ENCODE measurements around the gene PHTF2. TPM values are rescaled to one million over a fixed set of nuclear protein-coding genes. Genes with fewer than 3 reads are reported as not detected.
"Not testable (repeated sequence)": the region's sequence is repeated elsewhere in the genome, so short reads cannot be mapped to it uniquely, and the experiment has no call there.

Gene PHTF2
- total and polyA plus RNA-seq, 4 donors, result 5.1 to 37.1 (median 8.7) TPM

DNA sequence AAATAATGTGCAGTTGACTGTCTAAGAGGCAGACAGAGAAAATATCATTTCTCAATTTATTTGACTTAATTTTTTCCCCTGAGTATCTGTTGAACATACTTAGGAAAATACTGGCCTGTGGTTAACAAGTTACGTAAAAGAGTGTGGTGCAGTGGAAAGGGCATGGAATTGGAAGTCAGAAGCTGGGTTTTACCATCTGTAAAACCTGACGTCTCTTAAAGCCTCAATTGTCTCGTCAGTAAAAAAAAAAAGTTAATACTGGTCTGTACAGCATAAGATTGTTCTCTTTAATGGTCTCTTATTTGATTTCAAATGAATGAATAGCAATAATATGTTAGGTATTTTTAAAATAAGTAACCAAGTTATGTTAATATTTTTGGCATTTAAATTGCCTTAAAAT, 67.8 kb downstream of the PHTF2 start:
- Histone ChIP-seq H3K4me1 (ENCODE audit: control insufficient read depth in 5 of 5, insufficient read depth in 5 of 5, low read length in 5 of 5) (peaks cover 0 to 6% (median 0%) of the 10 kb centered on the region in 5 donors), H3K9me3 (ENCODE audit: control insufficient read depth in 4 of 4, insufficient read depth in 3 of 4, low read length in 3 of 4) (no peaks in the 10 kb centered on the region), H3K27me3 (ENCODE audit: control insufficient read depth in 3 of 3, insufficient read depth in 3 of 3, low read length in 2 of 3) (no peaks in the 10 kb centered on the region), H3K36me3 (ENCODE audit: control insufficient read depth in 4 of 4, insufficient read depth in 4 of 4, low read length in 4 of 4) (no peaks in the 10 kb centered on the region), H3K9ac (ENCODE audit: insufficient read depth in 1 of 2, low read length in 2 of 2) (no peak overlapping the region), H3K4me3 (no peak overlapping the region), H3K27ac (ENCODE audit: low read depth in 1 of 2, low read length in 1 of 2) (no peak overlapping the region)
- 56 to 71% methylated on average over 3 of the region's 3 CpGs for WGBS, 2 donors
- TF ChIP-seq, protein P1, sequence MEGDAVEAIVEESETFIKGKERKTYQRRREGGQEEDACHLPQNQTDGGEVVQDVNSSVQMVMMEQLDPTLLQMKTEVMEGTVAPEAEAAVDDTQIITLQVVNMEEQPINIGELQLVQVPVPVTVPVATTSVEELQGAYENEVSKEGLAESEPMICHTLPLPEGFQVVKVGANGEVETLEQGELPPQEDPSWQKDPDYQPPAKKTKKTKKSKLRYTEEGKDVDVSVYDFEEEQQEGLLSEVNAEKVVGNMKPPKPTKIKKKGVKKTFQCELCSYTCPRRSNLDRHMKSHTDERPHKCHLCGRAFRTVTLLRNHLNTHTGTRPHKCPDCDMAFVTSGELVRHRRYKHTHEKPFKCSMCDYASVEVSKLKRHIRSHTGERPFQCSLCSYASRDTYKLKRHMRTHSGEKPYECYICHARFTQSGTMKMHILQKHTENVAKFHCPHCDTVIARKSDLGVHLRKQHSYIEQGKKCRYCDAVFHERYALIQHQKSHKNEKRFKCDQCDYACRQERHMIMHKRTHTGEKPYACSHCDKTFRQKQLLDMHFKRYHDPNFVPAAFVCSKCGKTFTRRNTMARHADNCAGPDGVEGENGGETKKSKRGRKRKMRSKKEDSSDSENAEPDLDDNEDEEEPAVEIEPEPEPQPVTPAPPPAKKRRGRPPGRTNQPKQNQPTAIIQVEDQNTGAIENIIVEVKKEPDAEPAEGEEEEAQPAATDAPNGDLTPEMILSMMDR (IDR thresholded peaks at IDR 0.05; ENCODE audit: control extremely low read depth, extremely low read depth), result no peak
- ATAC-seq (ENCODE audit: insufficient read depth, low FRiP score) (no peak), DNase-seq (no peak)

DNA sequence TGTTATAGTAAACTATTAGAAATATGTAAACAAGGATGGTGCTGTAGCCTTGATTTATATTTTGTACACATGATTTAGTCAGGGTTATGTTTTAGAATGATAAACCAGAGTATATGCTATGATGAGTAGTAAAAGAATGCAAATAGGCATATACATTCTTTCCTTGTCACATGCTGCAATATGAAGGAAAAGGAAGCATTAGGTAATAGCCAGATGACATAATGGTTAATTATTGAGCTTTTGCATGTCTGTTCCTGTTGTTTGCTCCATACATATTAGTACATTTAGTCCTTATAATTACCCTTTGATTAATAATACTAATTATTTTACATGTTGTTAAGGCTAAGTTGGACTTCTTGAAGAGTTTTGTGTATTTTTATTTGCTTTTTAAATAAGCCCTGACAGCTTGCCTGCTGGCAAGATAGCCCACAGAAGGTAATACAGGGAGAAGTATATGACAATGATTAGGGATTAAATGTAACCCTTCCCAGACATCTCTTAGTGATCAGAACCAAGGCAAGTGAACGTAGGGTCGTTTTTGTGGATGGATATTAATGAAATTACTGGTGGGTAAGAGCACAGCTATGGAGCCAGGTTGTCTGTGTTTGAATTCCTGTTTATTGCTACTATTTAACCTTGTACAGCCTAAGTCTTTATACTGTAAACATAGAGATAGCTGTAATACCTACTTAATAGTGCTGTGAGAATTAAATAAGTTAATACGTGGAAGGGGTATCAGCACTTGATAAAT, 68.4 kb downstream of the PHTF2 start:
- DNase-seq (peak in 2 of 3 donors; percentile 31 to 53), ATAC-seq (ENCODE audit: insufficient read depth, low FRiP score) (no peak)
- WGBS, 2 donors, result 61 to 63% methylated on average over 3 of the region's 3 CpGs
- H3K9me3 ChIP-seq (ENCODE audit: control insufficient read depth in 4 of 4, insufficient read depth in 3 of 4, low read length in 3 of 4), result no peaks in the 10 kb centered on the region
- TF ChIP-seq, protein P1 (IDR thresholded peaks at IDR 0.05; ENCODE audit: control extremely low read depth, extremely low read depth), result no peak
- H3K27ac ChIP-seq (ENCODE audit: low read depth in 1 of 2, low read length in 1 of 2), result no peak overlapping the region
- no peaks in the 10 kb centered on the region for H3K36me3 ChIP-seq (ENCODE audit: control insufficient read depth in 4 of 4, insufficient read depth in 4 of 4, low read length in 4 of 4)
- H3K4me3 ChIP-seq, result no peak overlapping the region
- no peak overlapping the region for H3K9ac ChIP-seq (ENCODE audit: insufficient read depth in 1 of 2, low read length in 2 of 2)
- H3K27me3 ChIP-seq (ENCODE audit: control insufficient read depth in 3 of 3, insufficient read depth in 3 of 3, low read length in 2 of 3), result no peaks in the 10 kb centered on the region
- peaks cover 0 to 6% (median 0%) of the 10 kb centered on the region in 5 donors for H3K4me1 ChIP-seq (ENCODE audit: control insufficient read depth in 5 of 5, insufficient read depth in 5 of 5, low read length in 5 of 5)

DNA sequence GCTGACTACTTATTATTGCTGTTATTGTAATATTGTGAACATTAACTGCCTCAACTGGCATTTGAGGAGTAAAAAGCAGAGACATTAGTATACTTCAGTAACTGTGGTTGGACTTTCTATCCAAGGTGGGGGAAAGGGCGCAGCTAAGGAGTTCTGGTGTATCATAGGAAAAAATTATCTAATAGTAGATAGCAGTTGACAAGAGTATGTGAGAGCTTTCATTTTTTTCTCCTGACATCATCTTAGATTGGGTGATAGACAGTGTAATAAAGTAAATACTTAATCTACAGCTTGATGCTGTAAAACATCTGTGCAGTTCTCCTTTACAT, 68.9 kb downstream of the PHTF2 start:
- no peaks in the 10 kb centered on the region for H3K9me3 ChIP-seq (ENCODE audit: control insufficient read depth in 4 of 4, insufficient read depth in 3 of 4, low read length in 3 of 4)
- no peak overlapping the region for H3K4me3 ChIP-seq
- H3K27ac ChIP-seq (ENCODE audit: low read depth in 1 of 2, low read length in 1 of 2), result no peak overlapping the region
- ATAC-seq (ENCODE audit: insufficient read depth, low FRiP score), result no peak
- DNase-seq, result no peak
- WGBS, 2 donors, result 91 to 97% methylated on average over 1 of the region's 1 CpG
- H3K9ac ChIP-seq (ENCODE audit: insufficient read depth in 1 of 2, low read length in 2 of 2), result no peak overlapping the region
- H3K36me3 ChIP-seq (ENCODE audit: control insufficient read depth in 4 of 4, insufficient read depth in 4 of 4, low read length in 4 of 4), result no peaks in the 10 kb centered on the region
- H3K27me3 ChIP-seq (ENCODE audit: control insufficient read depth in 3 of 3, insufficient read depth in 3 of 3, low read length in 2 of 3), result no peaks in the 10 kb centered on the region
- TF ChIP-seq, protein P1 (IDR thresholded peaks at IDR 0.05; ENCODE audit: control extremely low read depth, extremely low read depth), result no peak
- H3K4me1 ChIP-seq (ENCODE audit: control insufficient read depth in 5 of 5, insufficient read depth in 5 of 5, low read length in 5 of 5), result peaks cover 0 to 6% (median 0%) of the 10 kb centered on the region in 5 donors

DNA sequence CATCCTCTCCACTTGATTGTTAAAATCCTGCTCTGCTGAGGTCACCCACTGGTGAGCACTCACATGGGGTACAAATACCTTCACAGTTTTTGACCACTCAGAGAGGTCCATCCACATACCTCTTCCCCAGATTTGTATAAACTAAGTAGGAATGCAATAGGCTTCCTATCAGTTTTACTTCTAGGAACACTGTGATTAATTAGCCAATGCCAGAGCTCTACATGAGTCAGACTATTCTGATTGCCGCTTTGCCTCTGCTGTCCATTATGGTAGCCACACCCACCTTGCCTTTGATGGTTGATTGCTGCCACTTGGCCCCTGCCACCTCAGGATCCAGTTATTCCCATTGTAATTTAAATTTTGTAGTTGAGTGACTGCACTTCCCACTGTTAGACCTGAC, 73.7 kb downstream of the PHTF2 start:
- DNase-seq; H3K9ac ChIP-seq (ENCODE audit: insufficient read depth in 1 of 2, low read length in 2 of 2); ATAC-seq (ENCODE audit: insufficient read depth, low FRiP score); H3K36me3 ChIP-seq (ENCODE audit: control insufficient read depth in 4 of 4, insufficient read depth in 4 of 4, low read length in 4 of 4); H3K27ac ChIP-seq (ENCODE audit: low read depth in 1 of 2, low read length in 1 of 2); H3K9me3 ChIP-seq (ENCODE audit: control insufficient read depth in 4 of 4, insufficient read depth in 3 of 4, low read length in 3 of 4); H3K4me3 ChIP-seq; H3K27me3 ChIP-seq (ENCODE audit: control insufficient read depth in 3 of 3, insufficient read depth in 3 of 3, low read length in 2 of 3); H3K4me1 ChIP-seq (ENCODE audit: control insufficient read depth in 5 of 5, insufficient read depth in 5 of 5, low read length in 5 of 5): not testable (repeated sequence)
- 98 to 100% methylated on average over 1 of the region's 1 CpG for WGBS, 2 donors

DNA sequence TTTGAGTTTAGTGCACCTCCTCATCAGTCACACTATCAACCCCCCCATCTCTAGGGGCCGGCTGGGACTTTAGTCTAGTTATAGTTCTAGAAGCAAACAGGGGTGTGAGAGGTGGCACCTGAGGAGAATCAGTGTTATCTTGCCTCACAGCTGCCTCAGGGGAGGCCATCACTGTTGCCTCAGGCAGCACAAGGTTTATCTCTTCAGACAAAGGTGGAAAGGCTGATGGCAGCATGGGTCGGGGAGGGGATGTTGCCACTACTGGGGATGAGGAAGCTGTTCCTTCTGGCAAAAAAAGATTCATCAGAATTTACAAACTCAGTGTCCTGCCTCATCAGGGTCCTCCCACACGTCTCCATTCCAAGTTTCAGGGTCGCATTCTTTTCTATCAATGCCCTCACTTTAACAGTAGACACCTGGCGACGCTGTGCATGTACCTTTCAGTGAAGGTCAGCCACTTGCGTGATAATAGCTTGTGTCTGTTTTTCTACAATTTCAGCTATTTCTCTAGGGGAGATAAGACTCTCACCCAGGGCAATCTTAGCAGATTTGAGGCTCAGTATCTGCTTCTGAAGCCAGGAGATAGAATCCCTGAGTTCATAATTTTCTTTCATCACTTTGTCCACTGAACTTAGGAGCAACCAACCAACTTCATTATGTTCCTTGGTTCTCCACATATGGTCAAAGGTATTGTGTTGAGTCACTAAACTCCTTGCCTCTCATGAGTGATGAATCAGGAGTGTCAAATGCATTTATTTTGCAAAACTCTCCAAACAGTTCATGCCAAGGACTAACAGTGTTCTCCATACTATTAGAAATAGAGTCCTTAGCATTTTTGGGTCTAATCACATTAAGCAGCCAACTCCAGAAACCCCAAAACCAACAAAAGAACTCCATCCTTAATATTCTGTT, 75.1 kb downstream of the PHTF2 start:
- not testable (repeated sequence) for ATAC-seq (ENCODE audit: insufficient read depth, low FRiP score); H3K9me3 ChIP-seq (ENCODE audit: control insufficient read depth in 4 of 4, insufficient read depth in 3 of 4, low read length in 3 of 4); H3K36me3 ChIP-seq (ENCODE audit: control insufficient read depth in 4 of 4, insufficient read depth in 4 of 4, low read length in 4 of 4); H3K4me1 ChIP-seq (ENCODE audit: control insufficient read depth in 5 of 5, insufficient read depth in 5 of 5, low read length in 5 of 5); H3K27me3 ChIP-seq (ENCODE audit: control insufficient read depth in 3 of 3, insufficient read depth in 3 of 3, low read length in 2 of 3); DNase-seq; H3K27ac ChIP-seq (ENCODE audit: low read depth in 1 of 2, low read length in 1 of 2); H3K9ac ChIP-seq (ENCODE audit: insufficient read depth in 1 of 2, low read length in 2 of 2); H3K4me3 ChIP-seq
- 92 to 95% methylated on average over 7 of the region's 7 CpGs for WGBS, 2 donors

Data from lung (tissue), 12 donors.